HepG2 (cell line): ENCODE data around the gene GRK5. TPM values are rescaled to one million over a fixed set of nuclear protein-coding genes. Genes with fewer than 3 reads are reported as not detected.

Source experiments
- ATAC-seq: fragments of 200-7000 bp; cut with Tn5 transposase; 3 replicates; pipeline ENCODE4 v1.9.1; 2020; ENCODE audit warnings: mild to moderate bottlenecking, moderate library complexity
- BruUV-seq: library from RNA; stranded (reverse); fragments of 400-500 nt; replicated peaks from 2 replicates; lab custom pipeline; 2021; lab: Mats Ljungman, UMichigan
- CTCF ChIA-PET: fragments of 300-600 bp; formaldehyde crosslinking; extraction: SDS; loops from one replicate; lab custom pipeline; 2021; ENCODE audit warnings: low total read pairs, inconsistent platforms, low intra/inter-chr PET ratio; lab: Yijun Ruan, JAX
- POLR2A ChIA-PET: fragments of 350-600 bp; sonication (Branson Sonifier 250); formaldehyde crosslinking; loops from one replicate; lab custom pipeline; 2020; ENCODE audit warnings: antibody characterized with exemption, inconsistent platforms; lab: Yijun Ruan, JAX
- DNase-seq: peaks from one replicate; pipeline ENCODE4 v3.0.0-alpha.2; 2015; ENCODE audit warnings: low spot score
- FAIRE-seq: peaks from 3 replicates; lab custom pipeline; 2011; peaks lifted over from hg19 to GRCh38; lab: Jason Lieb, UNC
- H2AFZ ChIP-seq: one replicate; pipeline ENCODE4 v1.6.1; 2011; ENCODE audit warnings: low read length, inconsistent platforms
- H3K27ac ChIP-seq: fragments of 300-600 bp; 3 replicates; pipeline ENCODE4 v1.8.0; 2011; ENCODE audit warnings: mixed run types, mild to moderate bottlenecking, mixed read lengths, low read length, inconsistent platforms; ENCODE audit not compliant: insufficient read depth; ENCODE audit errors: extremely low read length
- H3K27me3 ChIP-seq, 2 experiments: fragments of 200-600 bp in 1 of 2; 2 replicates in 1 of 2; 3 replicates in 1 of 2; pipeline versions ENCODE4 v1.6.0 to v1.8.0; 2011; ENCODE audit warnings: low read length in 2 of 2, mild to moderate bottlenecking in 2 of 2, moderate library complexity in 2 of 2, inconsistent platforms in 1 of 2; ENCODE audit not compliant: insufficient read depth in 2 of 2, control insufficient read depth in 1 of 2
- H3K36me3 ChIP-seq, 2 experiments: fragments of 200-600 bp in 1 of 2; replicated peaks in 1 of 2; 2 replicates in 1 of 2; 3 replicates in 1 of 2; pipeline versions ENCODE4 v1.5.1 to v1.8.0; 2011; ENCODE audit warnings: low read length in 2 of 2, inconsistent platforms in 1 of 2; ENCODE audit not compliant: insufficient read depth in 2 of 2, control insufficient read depth in 1 of 2
- H3K4me1 ChIP-seq: 2 replicates; pipeline ENCODE4 v1.5.1; 2012; ENCODE audit warnings: low read length, inconsistent platforms; ENCODE audit not compliant: insufficient read depth
- H3K4me2 ChIP-seq: 2 replicates; pipeline ENCODE4 v1.6.0; 2011; ENCODE audit warnings: low read depth, low read length, inconsistent platforms
- H3K4me3 ChIP-seq, 3 experiments: fragments of 200-600 bp in 1 of 3; sonication (generic), shearing (Covaris generic) in 1 of 3; replicated peaks in 1 of 3; 2 replicates each; pipeline ENCODE4 v1.5.1; 2011 to 2016; ENCODE audit warnings: low read length in 3 of 3, inconsistent platforms in 2 of 3, low read depth in 2 of 3, mild to moderate bottlenecking in 2 of 3, control low read depth in 1 of 3, mixed read lengths in 1 of 3; ENCODE audit not compliant: insufficient read depth in 1 of 3
- H3K79me2 ChIP-seq: one replicate; pipeline ENCODE4 v1.6.1; 2011; ENCODE audit warnings: low read length, inconsistent platforms; ENCODE audit not compliant: insufficient read depth
- H3K9ac ChIP-seq: 2 replicates; pipeline ENCODE4 v1.6.0; 2011; ENCODE audit warnings: mild to moderate bottlenecking, low read depth, low read length, inconsistent platforms; ENCODE audit not compliant: insufficient read depth
- H3K9me3 ChIP-seq: 2 replicates; pipeline ENCODE4 v1.5.1; 2012; ENCODE audit warnings: mild to moderate bottlenecking, low read length
- H4K20me1 ChIP-seq: 2 replicates; pipeline ENCODE4 v1.6.0; 2011; ENCODE audit warnings: inconsistent platforms, mild to moderate bottlenecking, low read length, moderate library complexity; ENCODE audit not compliant: insufficient read depth
- CCDC6 ChIP-seq: sonication (generic); formaldehyde crosslinking; IDR thresholded peaks from 2 replicates; pipeline ENCODE4 v1.8.1; 2022; ENCODE audit warnings: mild to moderate bottlenecking, missing genetic modification reagents, moderate library complexity
- DNMT1 ChIP-seq: sonication (generic); formaldehyde crosslinking; IDR thresholded peaks from 2 replicates; pipeline ENCODE4 v1.5.1; 2020; ENCODE audit warnings: mild to moderate bottlenecking, missing genetic modification reagents
- ELF4 ChIP-seq: sonication (generic); formaldehyde crosslinking; IDR thresholded peaks from 2 replicates; pipeline ENCODE4 v1.5.0; 2020; ENCODE audit warnings: missing genetic modification reagents, mild to moderate bottlenecking, moderate library complexity, borderline replicate concordance
- NFRKB ChIP-seq: fragments of 450-650 bp; IDR thresholded peaks from 2 replicates; pipeline ENCODE4 v1.6.1; 2017
- SKI ChIP-seq: fragments of 450-650 bp; IDR thresholded peaks from one replicate; pipeline ENCODE4 v1.6.1; 2018; ENCODE audit warnings: mild to moderate bottlenecking; ENCODE audit not compliant: partially characterized antibody
- ZNF235 ChIP-seq: sonication (generic); formaldehyde crosslinking; IDR thresholded peaks from 2 replicates; pipeline ENCODE4 v1.8.1; 2023; ENCODE audit warnings: mild to moderate bottlenecking, missing genetic modification reagents, borderline replicate concordance
- WGBS: methylation state at CpG from one replicate; pipeline ENCODE4 v1.1.6; 2017; ENCODE audit warnings: low lambda C conversion rate; 5-methylcytosine and 5-hydroxymethylcytosine counted together
- in situ Hi-C: cut with HindIII; loops from 2 replicates; pipeline ENCODE4 v1.10.0; 2017; ENCODE audit warnings: low pct_unique_long_range_greater_than_20kb; ENCODE audit not compliant: extremely low pct_ligation_motif_present
- intact Hi-C: fragments of 100-400 bp; cut with micrococcal nuclease; formaldehyde crosslinking; loops from one replicate; pipeline ENCODE4 v1.10.0; 2022; ENCODE audit not compliant: unreplicated experiment
- polyA plus RNA-seq, 8 experiments: library from polyadenylated mRNA; depleted of rRNA in 3 of 8; stranded (reverse) in 7 of 8; unstranded in 1 of 8; fragments of >200 nt; fragmentation: Illumina TruSeq in 4 of 8; extraction: Trizol in 4 of 8; gene quantifications; 2 replicates each; pipeline versions ENCODE4 v1.2.1 to v1.2.3, GENCODE V29; 2011 to 2016; ENCODE audit warnings: low read depth in 4 of 8, missing spikeins in 1 of 8, mixed read lengths in 1 of 8; ENCODE audit not compliant: insufficient read depth in 1 of 8
- total RNA-seq, 5 experiments: library from RNA; depleted of rRNA; stranded (reverse); fragments of >200 nt; fragmentation: Illumina TruSeq; extraction: Trizol; gene quantifications; 2 replicates each; pipeline ENCODE4 v1.2.3, GENCODE V29; 2016; ENCODE audit warnings: low read depth in 1 of 5
- TF ChIP-seq, protein P1 (sequence below): IDR thresholded peaks from 2 replicates; pipeline ENCODE4 v1.6.1; 2016; ENCODE audit warnings: missing compliant biosample characterization, missing genetic modification reagents, borderline replicate concordance
- TF ChIP-seq, protein P2 (sequence below): sonication (generic); formaldehyde crosslinking; IDR thresholded peaks from 2 replicates; pipeline ENCODE4 v1.4.0; 2020; ENCODE audit warnings: missing genetic modification reagents, borderline replicate concordance
- TF ChIP-seq, protein P3 (sequence below): sonication (generic); formaldehyde crosslinking; IDR thresholded peaks from 2 replicates; pipeline ENCODE4 v1.8.0; 2022; ENCODE audit warnings: low read depth, missing genetic modification reagents
- TF ChIP-seq, protein P4 (sequence below): sonication (generic); formaldehyde crosslinking; IDR thresholded peaks from 2 replicates; pipeline ENCODE4 v1.8.1; 2022; ENCODE audit warnings: mild to moderate bottlenecking, missing genetic modification reagents
- TF ChIP-seq, protein P5 (sequence below): sonication (generic); formaldehyde crosslinking; IDR thresholded peaks from 2 replicates; pipeline ENCODE4 v1.4.0; 2020; ENCODE audit warnings: missing genetic modification reagents
- TF ChIP-seq, protein P6 (sequence below): sonication (generic); formaldehyde crosslinking; IDR thresholded peaks from 2 replicates; pipeline ENCODE4 v1.8.0; 2022; ENCODE audit warnings: missing genetic modification reagents, mild to moderate bottlenecking, inconsistent platforms, borderline replicate concordance

The GRK5 gene
- total and polyA plus RNA-seq, 2 of the 13 experiments (the other 11 are each of a cell fraction or from before 2014, with no cell fraction given), result 10.4 to 12.6 TPM

DNA sequence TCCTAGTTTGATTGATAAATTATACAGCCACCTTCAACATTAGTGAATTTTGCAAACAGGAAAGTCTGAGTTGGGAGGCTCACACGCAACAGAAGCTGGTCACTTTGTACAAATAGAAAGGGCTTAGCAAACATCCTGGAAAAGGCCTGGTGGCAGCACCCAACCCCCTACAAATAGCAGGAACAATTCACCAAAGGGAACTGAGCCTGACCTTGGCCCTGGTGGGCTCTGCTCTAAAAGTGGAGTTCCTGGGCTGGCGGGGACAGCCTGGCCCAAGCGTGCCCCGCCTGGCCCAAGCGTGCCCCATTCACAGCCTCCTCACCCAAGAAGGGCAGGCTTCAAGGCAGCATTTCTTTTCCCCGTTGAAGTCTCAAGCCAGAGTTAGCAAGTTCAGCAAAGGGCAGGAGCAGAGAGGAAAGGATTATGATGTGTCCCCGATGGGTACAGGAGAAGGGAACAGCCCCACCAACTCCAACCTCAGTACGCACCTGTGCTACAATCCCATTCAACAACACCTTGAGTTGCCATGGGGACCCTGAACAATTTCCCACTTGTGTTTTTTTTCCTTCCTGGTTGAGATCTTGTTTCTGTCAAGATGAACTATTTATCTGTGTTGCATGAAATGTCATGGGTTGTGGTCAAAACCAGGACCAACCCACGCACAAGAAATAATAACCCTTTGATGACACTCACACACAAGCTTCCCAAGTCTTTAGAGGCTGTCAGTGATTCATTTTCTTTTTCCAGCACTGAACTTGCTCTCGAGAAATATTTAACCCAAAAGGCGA lies 291.7 kb downstream of the GRK5 start:
- CTCF ChIA-PET, result no interaction called here
- H3K4me2 ChIP-seq, result peak overlapping the region; percentile 88
- peak overlapping the region; percentile 61 for H3K27ac ChIP-seq
- BruUV-seq, result no TSS peak
- peak overlapping the region; percentile 48 for H3K9ac ChIP-seq
- FAIRE-seq, result peak; percentile 90
- no peaks in the 10 kb centered on the region for H3K36me3 ChIP-seq
- no peaks in the 10 kb centered on the region; a peak in 1 of 5 replicates for H3K27me3 ChIP-seq
- WGBS, result 5% methylated on average over 11 of the region's 11 CpGs
- H3K4me3 ChIP-seq, result peak overlapping the region; percentile 15 to 52 (median 25); a peak in 4 of 6 replicates
- intact Hi-C loops (loop anchor here (5.0 kb wide), 1 partner anchor 43 kb away; the partner anchor contains the start of gene RGS10), in situ Hi-C loops (no loop called here)
- peak; percentile 87 for ATAC-seq
- H2AFZ ChIP-seq, result no peak overlapping the region
- H4K20me1 ChIP-seq, result no peaks in the 10 kb centered on the region
- H3K9me3 ChIP-seq, result no peaks in the 10 kb centered on the region
- peak; percentile 91 for DNase-seq
- peaks cover 82% of the 10 kb centered on the region for H3K4me1 ChIP-seq
- POLR2A ChIA-PET, result interaction anchor here (0.6 to 1.4 kb wide), 3 partner anchors 9 to 292 kb away, joined by 3 to 5 read pairs (median 4); no protein-coding TSS in a partner anchor
- no peaks in the 10 kb centered on the region for H3K79me2 ChIP-seq
- TF ChIP-seq, protein P1, sequence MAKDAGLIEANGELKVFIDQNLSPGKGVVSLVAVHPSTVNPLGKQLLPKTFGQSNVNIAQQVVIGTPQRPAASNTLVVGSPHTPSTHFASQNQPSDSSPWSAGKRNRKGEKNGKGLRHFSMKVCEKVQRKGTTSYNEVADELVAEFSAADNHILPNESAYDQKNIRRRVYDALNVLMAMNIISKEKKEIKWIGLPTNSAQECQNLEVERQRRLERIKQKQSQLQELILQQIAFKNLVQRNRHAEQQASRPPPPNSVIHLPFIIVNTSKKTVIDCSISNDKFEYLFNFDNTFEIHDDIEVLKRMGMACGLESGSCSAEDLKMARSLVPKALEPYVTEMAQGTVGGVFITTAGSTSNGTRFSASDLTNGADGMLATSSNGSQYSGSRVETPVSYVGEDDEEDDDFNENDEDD (CRISPR knock-in tag), result no peak
- TF ChIP-seq NFRKB (no peak), ZNF235 (no peak), CCDC6 (CRISPR knock-in tag) (no peak), ELF4 (CRISPR knock-in tag) (no peak), SKI (no peak), DNMT1 (no peak)
- TF ChIP-seq, protein P2, sequence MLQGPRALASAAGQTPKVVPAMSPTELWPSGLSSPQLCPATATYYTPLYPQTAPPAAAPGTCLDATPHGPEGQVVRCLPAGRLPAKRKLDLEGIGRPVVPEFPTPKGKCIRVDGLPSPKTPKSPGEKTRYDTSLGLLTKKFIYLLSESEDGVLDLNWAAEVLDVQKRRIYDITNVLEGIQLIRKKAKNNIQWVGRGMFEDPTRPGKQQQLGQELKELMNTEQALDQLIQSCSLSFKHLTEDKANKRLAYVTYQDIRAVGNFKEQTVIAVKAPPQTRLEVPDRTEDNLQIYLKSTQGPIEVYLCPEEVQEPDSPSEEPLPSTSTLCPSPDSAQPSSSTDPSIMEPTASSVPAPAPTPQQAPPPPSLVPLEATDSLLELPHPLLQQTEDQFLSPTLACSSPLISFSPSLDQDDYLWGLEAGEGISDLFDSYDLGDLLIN (CRISPR knock-in tag), result no peak
- TF ChIP-seq, protein P3, sequence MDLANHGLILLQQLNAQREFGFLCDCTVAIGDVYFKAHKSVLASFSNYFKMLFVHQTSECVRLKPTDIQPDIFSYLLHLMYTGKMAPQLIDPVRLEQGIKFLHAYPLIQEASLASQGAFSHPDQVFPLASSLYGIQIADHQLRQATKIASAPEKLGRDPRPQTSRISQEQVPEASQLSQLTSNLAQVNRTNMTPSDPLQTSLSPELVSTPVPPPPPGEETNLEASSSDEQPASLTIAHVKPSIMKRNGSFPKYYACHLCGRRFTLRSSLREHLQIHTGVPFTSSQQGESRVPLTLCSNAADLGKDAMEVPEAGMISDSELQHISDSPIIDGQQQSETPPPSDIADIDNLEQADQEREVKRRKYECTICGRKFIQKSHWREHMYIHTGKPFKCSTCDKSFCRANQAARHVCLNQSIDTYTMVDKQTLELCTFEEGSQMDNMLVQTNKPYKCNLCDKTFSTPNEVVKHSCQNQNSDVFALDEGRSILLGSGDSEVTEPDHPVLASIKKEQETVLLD (CRISPR knock-in tag), result no peak
- TF ChIP-seq, protein P4, sequence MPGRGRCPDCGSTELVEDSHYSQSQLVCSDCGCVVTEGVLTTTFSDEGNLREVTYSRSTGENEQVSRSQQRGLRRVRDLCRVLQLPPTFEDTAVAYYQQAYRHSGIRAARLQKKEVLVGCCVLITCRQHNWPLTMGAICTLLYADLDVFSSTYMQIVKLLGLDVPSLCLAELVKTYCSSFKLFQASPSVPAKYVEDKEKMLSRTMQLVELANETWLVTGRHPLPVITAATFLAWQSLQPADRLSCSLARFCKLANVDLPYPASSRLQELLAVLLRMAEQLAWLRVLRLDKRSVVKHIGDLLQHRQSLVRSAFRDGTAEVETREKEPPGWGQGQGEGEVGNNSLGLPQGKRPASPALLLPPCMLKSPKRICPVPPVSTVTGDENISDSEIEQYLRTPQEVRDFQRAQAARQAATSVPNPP (CRISPR knock-in tag), result no peak
- TF ChIP-seq, protein P5, sequence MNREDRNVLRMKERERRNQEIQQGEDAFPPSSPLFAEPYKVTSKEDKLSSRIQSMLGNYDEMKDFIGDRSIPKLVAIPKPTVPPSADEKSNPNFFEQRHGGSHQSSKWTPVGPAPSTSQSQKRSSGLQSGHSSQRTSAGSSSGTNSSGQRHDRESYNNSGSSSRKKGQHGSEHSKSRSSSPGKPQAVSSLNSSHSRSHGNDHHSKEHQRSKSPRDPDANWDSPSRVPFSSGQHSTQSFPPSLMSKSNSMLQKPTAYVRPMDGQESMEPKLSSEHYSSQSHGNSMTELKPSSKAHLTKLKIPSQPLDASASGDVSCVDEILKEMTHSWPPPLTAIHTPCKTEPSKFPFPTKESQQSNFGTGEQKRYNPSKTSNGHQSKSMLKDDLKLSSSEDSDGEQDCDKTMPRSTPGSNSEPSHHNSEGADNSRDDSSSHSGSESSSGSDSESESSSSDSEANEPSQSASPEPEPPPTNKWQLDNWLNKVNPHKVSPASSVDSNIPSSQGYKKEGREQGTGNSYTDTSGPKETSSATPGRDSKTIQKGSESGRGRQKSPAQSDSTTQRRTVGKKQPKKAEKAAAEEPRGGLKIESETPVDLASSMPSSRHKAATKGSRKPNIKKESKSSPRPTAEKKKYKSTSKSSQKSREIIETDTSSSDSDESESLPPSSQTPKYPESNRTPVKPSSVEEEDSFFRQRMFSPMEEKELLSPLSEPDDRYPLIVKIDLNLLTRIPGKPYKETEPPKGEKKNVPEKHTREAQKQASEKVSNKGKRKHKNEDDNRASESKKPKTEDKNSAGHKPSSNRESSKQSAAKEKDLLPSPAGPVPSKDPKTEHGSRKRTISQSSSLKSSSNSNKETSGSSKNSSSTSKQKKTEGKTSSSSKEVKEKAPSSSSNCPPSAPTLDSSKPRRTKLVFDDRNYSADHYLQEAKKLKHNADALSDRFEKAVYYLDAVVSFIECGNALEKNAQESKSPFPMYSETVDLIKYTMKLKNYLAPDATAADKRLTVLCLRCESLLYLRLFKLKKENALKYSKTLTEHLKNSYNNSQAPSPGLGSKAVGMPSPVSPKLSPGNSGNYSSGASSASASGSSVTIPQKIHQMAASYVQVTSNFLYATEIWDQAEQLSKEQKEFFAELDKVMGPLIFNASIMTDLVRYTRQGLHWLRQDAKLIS (CRISPR knock-in tag), result no peak
- TF ChIP-seq, protein P6, sequence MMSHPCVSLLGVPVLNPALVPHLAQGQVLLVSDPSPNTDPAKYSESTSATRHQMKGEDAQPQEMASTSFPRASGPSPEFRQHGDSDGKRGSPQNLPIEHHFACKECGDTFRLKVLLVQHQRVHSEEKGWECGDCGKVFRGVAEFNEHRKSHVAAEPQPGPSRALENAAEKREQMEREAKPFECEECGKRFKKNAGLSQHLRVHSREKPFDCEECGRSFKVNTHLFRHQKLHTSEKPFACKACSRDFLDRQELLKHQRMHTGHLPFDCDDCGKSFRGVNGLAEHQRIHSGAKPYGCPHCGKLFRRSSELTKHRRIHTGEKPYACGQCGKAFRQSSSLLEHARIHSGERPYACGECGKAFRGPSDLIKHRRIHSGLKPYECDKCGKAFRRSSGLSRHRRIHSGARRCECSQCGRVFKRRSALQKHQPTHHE, result no peak
